H9 (cell line): ENCODE results near the gene TRNP1. TPM values are rescaled to one million over a fixed set of nuclear protein-coding genes. Genes with fewer than 3 reads are reported as not detected.
A peak's percentile ranks its signal among the peaks of the same experiment; 100 is the strongest.

ENCODE experiments used
- DNase-seq: peaks from one replicate; pipeline ENCODE4 v3.0.0-alpha.2; 2017
- H2AFZ ChIP-seq: one replicate; pipeline ENCODE4 v1.6.1; 2013; ENCODE audit warnings: mild to moderate bottlenecking, low read length, control low read depth, moderate library complexity
- H2AK5ac ChIP-seq: 2 replicates; pipeline ENCODE4 v1.6.1; 2013; ENCODE audit warnings: low read length, control low read depth, mixed read lengths; ENCODE audit not compliant: insufficient read length
- H2BK120ac ChIP-seq: one replicate; pipeline ENCODE4 v1.6.1; 2013; ENCODE audit warnings: low read depth, mild to moderate bottlenecking, low read length, control low read depth, inconsistent platforms; ENCODE audit not compliant: poor library complexity, severe bottlenecking
- H2BK12ac ChIP-seq: 2 replicates; pipeline ENCODE4 v1.6.1; 2013; ENCODE audit warnings: low read length, control low read depth, mixed read lengths, low read depth; ENCODE audit not compliant: insufficient read length
- H2BK15ac ChIP-seq: 2 replicates; pipeline ENCODE4 v1.6.1; 2013; ENCODE audit warnings: low read depth, low read length, control low read depth
- H2BK20ac ChIP-seq: one replicate; pipeline ENCODE4 v1.6.1; 2013; ENCODE audit warnings: low read depth, mild to moderate bottlenecking, low read length, control low read depth, inconsistent platforms; ENCODE audit not compliant: poor library complexity, severe bottlenecking
- H2BK5ac ChIP-seq: 2 replicates; pipeline ENCODE4 v1.6.1; 2013; ENCODE audit warnings: low read length, control low read depth, mixed read lengths; ENCODE audit not compliant: insufficient read length
- H3K14ac ChIP-seq: 2 replicates; pipeline ENCODE4 v1.6.1; 2013; ENCODE audit warnings: low read length, control low read depth; ENCODE audit not compliant: insufficient read depth
- H3K18ac ChIP-seq: 2 replicates; pipeline ENCODE4 v1.6.1; 2013; ENCODE audit warnings: low read depth, mild to moderate bottlenecking, mixed read lengths, low read length, control low read depth; ENCODE audit not compliant: insufficient read length
- H3K23ac ChIP-seq: 2 replicates; pipeline ENCODE4 v1.6.1; 2013; ENCODE audit warnings: low read length, control low read depth, mixed read lengths, low read depth; ENCODE audit not compliant: insufficient read length
- H3K23me2 ChIP-seq: 2 replicates; pipeline ENCODE4 v1.6.1; 2013; ENCODE audit warnings: low read depth, mild to moderate bottlenecking, mixed read lengths, low read length, control low read depth; ENCODE audit not compliant: insufficient read length, poor library complexity, severe bottlenecking
- H3K27ac ChIP-seq: 2 replicates; pipeline ENCODE4 v1.5.1; 2013; ENCODE audit warnings: low read length, control low read depth, mixed read lengths, low read depth; ENCODE audit not compliant: insufficient read length
- H3K27me3 ChIP-seq: 2 replicates; pipeline ENCODE4 v1.6.1; 2013; ENCODE audit warnings: low read length, control low read depth, inconsistent platforms; ENCODE audit not compliant: insufficient read depth
- H3K4ac ChIP-seq: 2 replicates; pipeline ENCODE4 v1.6.1; 2013; ENCODE audit warnings: low read depth, mild to moderate bottlenecking, control low read depth, inconsistent platforms, low read length, moderate library complexity
- H3K4me1 ChIP-seq: 2 replicates; pipeline ENCODE4 v1.6.1; 2013; ENCODE audit warnings: low read length, control low read depth, inconsistent platforms; ENCODE audit not compliant: insufficient read depth
- H3K4me2 ChIP-seq: 2 replicates; pipeline ENCODE4 v1.6.1; 2013; ENCODE audit warnings: low read length, control low read depth, mixed read lengths; ENCODE audit not compliant: insufficient read length, insufficient read depth
- H3K56ac ChIP-seq: 2 replicates; pipeline ENCODE4 v1.6.1; 2013; ENCODE audit warnings: low read depth, mild to moderate bottlenecking, mixed read lengths, low read length, control low read depth; ENCODE audit not compliant: insufficient read length
- H3K79me1 ChIP-seq: 2 replicates; pipeline ENCODE4 v1.6.1; 2013; ENCODE audit warnings: low read depth, mild to moderate bottlenecking, moderate library complexity, low read length, control low read depth, inconsistent platforms; ENCODE audit not compliant: insufficient read depth, poor library complexity, severe bottlenecking
- H3K79me2 ChIP-seq: 2 replicates; pipeline ENCODE4 v1.6.1; 2013; ENCODE audit warnings: low read length, control low read depth, inconsistent platforms; ENCODE audit not compliant: insufficient read depth
- H3K9ac ChIP-seq: 2 replicates; pipeline ENCODE4 v1.6.1; 2013; ENCODE audit warnings: low read length, control low read depth, mixed read lengths; ENCODE audit not compliant: insufficient read length; ENCODE audit errors: extremely low read depth
- H3K9me3 ChIP-seq: one replicate; pipeline ENCODE4 v1.6.1; 2013; ENCODE audit warnings: low read depth, low read length, inconsistent platforms; ENCODE audit not compliant: control insufficient read depth
- H3T11ph ChIP-seq: one replicate; pipeline ENCODE4 v1.6.1; 2013; ENCODE audit warnings: mild to moderate bottlenecking, low read length, control low read depth, inconsistent platforms
- H4K20me1 ChIP-seq: one replicate; pipeline ENCODE4 v1.6.1; 2013; ENCODE audit not compliant: control insufficient read depth, insufficient read length, insufficient read depth
- H4K5ac ChIP-seq: 2 replicates; pipeline ENCODE4 v1.6.1; 2013; ENCODE audit warnings: low read depth, mild to moderate bottlenecking, mixed read lengths, low read length, control low read depth; ENCODE audit not compliant: insufficient read length
- H4K8ac ChIP-seq: replicated peaks from 2 replicates; pipeline ENCODE4 v1.6.1; 2013; ENCODE audit warnings: low read length, control low read depth, mixed read lengths, low read depth; ENCODE audit not compliant: insufficient read length
- H4K91ac ChIP-seq: 2 replicates; pipeline ENCODE4 v1.6.1; 2013; ENCODE audit warnings: low read depth, mild to moderate bottlenecking, moderate library complexity, mixed read lengths, low read length, control low read depth; ENCODE audit not compliant: insufficient read length
- H3K27ac Mint-ChIP-seq, 3 experiments: 2 replicates in 2 of 3; 3 replicates in 1 of 3; pipeline ENCODE4 v1.8.0; 2020 to 2021; ENCODE audit warnings: mixed read lengths in 3 of 3, mild to moderate bottlenecking in 1 of 3, moderate library complexity in 1 of 3
- H3K27me3 Mint-ChIP-seq: 2 replicates; pipeline ENCODE4 v1.8.0; 2021; ENCODE audit warnings: low read depth, mild to moderate bottlenecking, moderate library complexity, mixed read lengths
- H3K36me3 Mint-ChIP-seq, 3 experiments: 2 replicates in 2 of 3; 3 replicates in 1 of 3; pipeline ENCODE4 v1.8.0; 2020 to 2021; ENCODE audit warnings: low read depth in 3 of 3, mixed read lengths in 3 of 3; ENCODE audit not compliant: insufficient read depth in 1 of 3
- H3K4me1 Mint-ChIP-seq, 2 experiments: 2 replicates each; pipeline ENCODE4 v1.8.0; 2020; ENCODE audit warnings: mixed read lengths in 2 of 2
- H3K4me3 Mint-ChIP-seq, 2 experiments: 2 replicates in 1 of 2; 3 replicates in 1 of 2; pipeline ENCODE4 v1.8.0; 2020 to 2021; ENCODE audit warnings: mild to moderate bottlenecking in 2 of 2, mixed read lengths in 2 of 2, moderate library complexity in 1 of 2
- H3K9me3 Mint-ChIP-seq, 2 experiments: 2 replicates in 1 of 2; 3 replicates in 1 of 2; pipeline ENCODE4 v1.8.0; 2020; ENCODE audit warnings: mild to moderate bottlenecking in 2 of 2, mixed read lengths in 2 of 2, moderate library complexity in 1 of 2
- WGBS: extraction: QIAGEN DNeasy Blood & Tissue Kit; methylation state at CpG from one replicate; pipeline ENCODE4 v1.1.7; 2013; ENCODE audit warnings: missing lambda C conversion rate, low lambda C conversion rate, mixed read lengths; ENCODE audit not compliant: insufficient read length; ENCODE audit errors: extremely low coverage; 5-methylcytosine and 5-hydroxymethylcytosine counted together
- total RNA-seq: library from RNA; stranded (reverse); gene quantifications from 2 replicates; pipeline ENCODE4 v1.2.1, GENCODE V29; 2021
- TF ChIP-seq, protein P1 (sequence below): fragments of 200-600 bp; sonication (generic); conservative IDR thresholded peaks from 3 replicates; pipeline ENCODE4 v1.8.0; 2021; ENCODE audit warnings: antibody characterized with exemption, mild to moderate bottlenecking

TRNP1 gene
- total RNA-seq, 1 experiment from 2014 or later, result 39.0 TPM

GRCh38 chr1:27004471-27005165, 11.1 kb downstream of the TRNP1 start:
- no peak overlapping the region for H4K5ac ChIP-seq
- no peak overlapping the region for H3K56ac ChIP-seq
- H3K4me2 ChIP-seq, result no peak overlapping the region
- H3K9me3 Mint-ChIP-seq, result no peaks in the 10 kb centered on the region; a peak in 1 of 5 replicates
- no peak overlapping the region for H3K4ac ChIP-seq
- H3K14ac ChIP-seq, result no peak overlapping the region
- no peak overlapping the region for H3K27ac ChIP-seq
- no peak overlapping the region for H3K18ac ChIP-seq
- no peak overlapping the region for H4K8ac ChIP-seq
- no peak overlapping the region for H3K23ac ChIP-seq
- TF ChIP-seq, protein P1, sequence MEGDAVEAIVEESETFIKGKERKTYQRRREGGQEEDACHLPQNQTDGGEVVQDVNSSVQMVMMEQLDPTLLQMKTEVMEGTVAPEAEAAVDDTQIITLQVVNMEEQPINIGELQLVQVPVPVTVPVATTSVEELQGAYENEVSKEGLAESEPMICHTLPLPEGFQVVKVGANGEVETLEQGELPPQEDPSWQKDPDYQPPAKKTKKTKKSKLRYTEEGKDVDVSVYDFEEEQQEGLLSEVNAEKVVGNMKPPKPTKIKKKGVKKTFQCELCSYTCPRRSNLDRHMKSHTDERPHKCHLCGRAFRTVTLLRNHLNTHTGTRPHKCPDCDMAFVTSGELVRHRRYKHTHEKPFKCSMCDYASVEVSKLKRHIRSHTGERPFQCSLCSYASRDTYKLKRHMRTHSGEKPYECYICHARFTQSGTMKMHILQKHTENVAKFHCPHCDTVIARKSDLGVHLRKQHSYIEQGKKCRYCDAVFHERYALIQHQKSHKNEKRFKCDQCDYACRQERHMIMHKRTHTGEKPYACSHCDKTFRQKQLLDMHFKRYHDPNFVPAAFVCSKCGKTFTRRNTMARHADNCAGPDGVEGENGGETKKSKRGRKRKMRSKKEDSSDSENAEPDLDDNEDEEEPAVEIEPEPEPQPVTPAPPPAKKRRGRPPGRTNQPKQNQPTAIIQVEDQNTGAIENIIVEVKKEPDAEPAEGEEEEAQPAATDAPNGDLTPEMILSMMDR, result no peak
- H3T11ph ChIP-seq, result no peak overlapping the region
- no CpG with 5 or more reads among the region's 10 CpGs for WGBS
- peaks cover 26% of the 10 kb centered on the region for H3K4me1 ChIP-seq
- peaks cover 9% of the 10 kb centered on the region; the same call in 1 of the 2 replicates for H3K79me2 ChIP-seq
- peak; percentile 72 for DNase-seq
- H3K27me3 Mint-ChIP-seq, result no peaks in the 10 kb centered on the region; the same call in 1 of the 2 replicates
- H4K91ac ChIP-seq, result no peak overlapping the region
- H3K79me1 ChIP-seq, result no peaks in the 10 kb centered on the region
- no peaks in the 10 kb centered on the region for H4K20me1 ChIP-seq
- H3K27ac Mint-ChIP-seq, result peak overlapping the region; percentile 89 to 98 (median 94)
- no peaks in the 10 kb centered on the region for H3K9me3 ChIP-seq
- no peak overlapping the region for H2AFZ ChIP-seq
- H3K36me3 Mint-ChIP-seq, result peaks cover 27 to 76% (median 56%) of the 10 kb centered on the region in 3 experiments; a peak in 6 of 7 replicates
- peaks cover 74 to 80% of the 10 kb centered on the region in 2 experiments for H3K4me1 Mint-ChIP-seq
- no peak overlapping the region for H2BK15ac ChIP-seq
- no peak overlapping the region for H3K9ac ChIP-seq
- H3K27me3 ChIP-seq, result no peaks in the 10 kb centered on the region
- peaks cover 8% of the 10 kb centered on the region for H3K23me2 ChIP-seq
- peak overlapping the region; percentile 3 to 64; a peak in 4 of 5 replicates for H3K4me3 Mint-ChIP-seq
- no peak overlapping the region for H2BK5ac ChIP-seq
- no peak overlapping the region for H2BK12ac ChIP-seq
- H2BK120ac ChIP-seq, result no peak overlapping the region
- no peak overlapping the region for H2BK20ac ChIP-seq
- H2AK5ac ChIP-seq, result no peak overlapping the region
